Natural killer cell treated with Interleukin-12 subunit alpha and Interleukin-12 subunit beta and Interleukin-15 and Interleukin-18, amount 100 ng/mL, for 72 hours (primary cell): ENCODE results near the gene BIRC6. TPM values are rescaled to one million over a fixed set of nuclear protein-coding genes. Genes with fewer than 3 reads are reported as not detected.
"Not testable (repeated sequence)": the region's sequence is repeated elsewhere in the genome, so short reads cannot be mapped to it uniquely, and the experiment has no call there.

Source experiments
- ATAC-seq, 2 donors: fragments of 150-1000 bp; cut with Tn5 transposase in 1 of 2; sonication (Bioruptor Pico), chemical (Tn5 transposase) in 1 of 2; 2 replicates each; pipeline ENCODE4 v1.10.0; 2021
- DNase-seq: peaks from one replicate; pipeline ENCODE4 v3.0.0; 2022; ENCODE audit warnings: low spot score
- H3K27ac Mint-ChIP-seq, 2 donors: 1 replicate in 1 of 2; 2 replicates in 1 of 2; pipeline ENCODE4 v1.8.0; 2022; ENCODE audit warnings: mixed read lengths in 2 of 2, mild to moderate bottlenecking in 1 of 2, moderate library complexity in 1 of 2
- H3K27me3 Mint-ChIP-seq, 2 donors: 1 replicate in 1 of 2; 2 replicates in 1 of 2; pipeline ENCODE4 v1.8.0; 2022; ENCODE audit warnings: mixed read lengths in 2 of 2
- H3K36me3 Mint-ChIP-seq: one replicate; pipeline ENCODE4 v1.8.0; 2022; ENCODE audit warnings: mixed read lengths
- H3K4me1 Mint-ChIP-seq, 2 donors: 1 replicate in 1 of 2; 2 replicates in 1 of 2; pipeline ENCODE4 v1.8.0; 2022; ENCODE audit warnings: low read depth in 2 of 2, mixed read lengths in 2 of 2, mild to moderate bottlenecking in 1 of 2
- H3K4me3 Mint-ChIP-seq: one replicate; pipeline ENCODE4 v1.8.0; 2022; ENCODE audit warnings: mixed read lengths
- H3K9me3 Mint-ChIP-seq: 2 replicates; pipeline ENCODE4 v1.8.0; 2022; ENCODE audit warnings: mixed read lengths
- total RNA-seq, 2 donors: library from RNA; stranded (reverse); gene quantifications; one replicate each; pipeline ENCODE4 v1.2.3, GENCODE V29; 2022

BIRC6 gene
- total RNA-seq, 2 donors from 2014 or later, result 142 to 191 TPM

DNA sequence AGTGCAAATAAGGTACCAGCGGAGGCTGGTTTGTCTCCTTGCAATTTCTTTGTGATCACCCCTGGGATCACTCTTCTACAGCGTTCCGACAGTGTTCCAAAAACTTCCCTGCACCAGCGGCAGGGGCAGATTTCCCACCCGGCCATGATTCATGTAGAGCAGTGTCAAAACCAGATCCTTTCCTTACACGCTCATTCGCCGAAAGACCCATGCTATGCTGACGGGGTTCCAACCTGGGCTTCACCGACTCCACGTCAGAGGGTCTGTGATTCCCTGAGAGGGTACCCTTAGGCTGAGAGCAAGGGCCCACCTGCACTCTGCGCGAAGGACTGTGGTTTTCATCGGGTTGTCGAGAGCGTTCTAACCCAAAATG is 270.6 kb downstream of the BIRC6 start:
- Mint-ChIP-seq H3K9me3 (no peaks in the 10 kb centered on the region), H3K4me1 (peaks cover 20 to 21% of the 10 kb centered on the region in 2 donors), H3K27me3 (no peaks in the 10 kb centered on the region), H3K4me3 (peak overlapping the region; percentile 89), H3K27ac (peak overlapping the region; percentile 70 to 85), H3K36me3 (peaks cover 8% of the 10 kb centered on the region)
- ATAC-seq, result peak; percentile 53 to 66
- no peak for DNase-seq

GRCh38 chr2:32627814-32628579 is 271.2 kb downstream of the BIRC6 start, which contains the start of gene TTC27:
TTC27 (plus strand) TSS chr2:32628050; CDS start chr2:32628293, 243 bp downstream.
- no peaks in the 10 kb centered on the region for H3K9me3 Mint-ChIP-seq
- H3K4me1 Mint-ChIP-seq, result peaks cover 20 to 21% of the 10 kb centered on the region in 2 donors
- peak within 1 kb of the TSS; percentile 89 for H3K4me3 Mint-ChIP-seq
- peak within 1 kb of the TSS; percentile 70 to 85 for H3K27ac Mint-ChIP-seq
- ATAC-seq (peak; percentile 100), DNase-seq (peak; percentile 96)
- H3K36me3 Mint-ChIP-seq, result peaks cover 8% of the 10 kb centered on the region
- H3K27me3 Mint-ChIP-seq, result no peaks in the 10 kb centered on the region

DNA sequence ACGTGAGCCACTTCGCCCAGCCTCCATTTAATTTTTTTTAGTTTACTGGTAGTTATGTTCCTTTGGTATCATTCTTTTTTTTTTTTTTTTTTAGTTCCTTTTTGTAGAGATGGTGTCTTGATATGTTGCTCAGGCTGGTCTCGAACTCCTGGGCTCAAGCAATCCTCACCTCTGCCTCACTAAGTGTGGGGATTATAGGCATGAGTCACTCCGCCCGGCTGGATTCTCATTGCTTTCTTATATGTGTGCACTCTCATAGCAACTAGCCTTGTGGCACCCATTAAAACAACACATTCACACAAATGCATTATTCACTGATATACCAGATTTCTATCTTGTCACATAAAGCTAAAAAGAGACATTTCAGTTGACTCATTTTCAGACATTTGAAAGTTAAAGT is 275.3 kb downstream of the BIRC6 start:
- Mint-ChIP-seq H3K27me3 (no peaks in the 10 kb centered on the region), H3K4me1 (peaks cover 19 to 22% of the 10 kb centered on the region in 2 donors), H3K36me3 (peaks cover 18% of the 10 kb centered on the region), H3K4me3 (no peak overlapping the region), H3K27ac (no peak overlapping the region), H3K9me3 (no peaks in the 10 kb centered on the region)
- DNase-seq (no peak), ATAC-seq (no peak)

DNA sequence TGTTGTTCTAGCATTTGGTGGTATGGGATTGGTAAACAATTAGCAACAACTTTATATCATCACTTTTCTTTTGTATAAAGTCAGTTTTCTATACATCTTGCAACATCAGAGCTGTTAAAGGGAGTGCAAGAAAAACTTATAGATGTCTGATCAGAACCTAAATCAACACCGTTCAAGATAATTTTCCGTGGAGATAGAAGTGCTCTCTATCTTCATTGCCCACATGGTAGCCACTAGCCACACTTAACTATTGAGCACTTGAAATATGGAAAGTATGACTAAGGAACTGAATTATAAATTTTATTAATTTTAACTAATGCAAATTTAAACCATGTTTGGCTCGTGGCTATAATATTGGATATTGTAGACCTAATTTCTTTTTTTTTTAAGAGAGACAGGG is 276.2 kb downstream of the BIRC6 start:
- Mint-ChIP-seq H3K4me1 (peaks cover 11 to 13% of the 10 kb centered on the region in 2 donors), H3K9me3 (no peaks in the 10 kb centered on the region), H3K4me3 (no peak overlapping the region), H3K27ac (no peak overlapping the region), H3K27me3 (no peaks in the 10 kb centered on the region), H3K36me3 (peaks cover 18% of the 10 kb centered on the region)
- ATAC-seq, result no peak
- no peak for DNase-seq

DNA sequence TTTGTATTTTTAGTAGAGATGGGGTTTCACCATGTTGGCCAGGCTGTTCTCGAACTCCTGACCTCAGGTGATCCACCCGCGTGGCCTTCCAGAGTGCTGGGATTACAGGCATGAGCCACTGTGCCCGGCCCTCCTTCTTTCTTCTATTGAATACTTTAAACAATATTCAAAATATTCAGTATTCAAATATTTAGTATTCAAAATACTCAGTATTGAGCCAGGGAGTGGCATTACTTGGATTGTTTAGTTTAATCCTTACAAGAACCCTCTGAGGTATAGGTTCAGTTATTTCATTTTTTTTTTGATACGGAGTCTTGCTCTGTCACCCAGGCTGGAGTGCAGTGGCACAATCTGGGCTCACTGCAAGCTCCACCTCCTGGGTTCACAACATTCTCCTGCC is 281.7 kb downstream of the BIRC6 start:
- not testable (repeated sequence) for H3K4me3 Mint-ChIP-seq, H3K4me1 Mint-ChIP-seq, DNase-seq, H3K27me3 Mint-ChIP-seq, H3K9me3 Mint-ChIP-seq, H3K27ac Mint-ChIP-seq, ATAC-seq
- peaks cover 10% of the 10 kb centered on the region for H3K36me3 Mint-ChIP-seq

GRCh38 chr2:32641180-32641579 is 284.4 kb downstream of the BIRC6 start:
- Mint-ChIP-seq H3K36me3 (peaks cover 4% of the 10 kb centered on the region), H3K4me1 (peaks cover 0 to 3% of the 10 kb centered on the region in 2 donors), H3K9me3 (no peaks in the 10 kb centered on the region), H3K4me3 (no peak overlapping the region), H3K27me3 (no peaks in the 10 kb centered on the region), H3K27ac (no peak overlapping the region)
- ATAC-seq (no peak), DNase-seq (no peak)

DNA sequence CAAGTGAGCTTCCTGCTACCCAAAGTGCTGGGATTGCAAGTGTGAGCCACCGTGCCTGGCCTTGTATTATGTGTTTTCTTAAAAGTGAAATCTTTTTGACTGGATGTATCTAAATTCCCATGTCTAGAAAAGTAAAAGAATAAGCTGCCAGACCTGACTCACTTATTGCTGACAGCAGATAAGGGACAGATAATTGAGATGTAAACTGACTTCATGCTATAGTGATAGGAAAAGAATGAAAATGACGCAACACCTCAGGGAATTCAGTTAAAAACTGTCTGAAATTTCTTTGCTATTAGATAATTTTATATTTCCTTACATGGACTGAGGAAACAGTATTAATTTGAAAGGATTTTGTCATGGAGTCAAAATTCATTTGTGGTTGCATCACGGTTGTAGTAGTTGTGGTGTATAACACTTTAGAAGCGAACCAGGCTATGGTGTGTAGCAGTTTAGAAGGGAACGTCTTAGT is 290.4 kb downstream of the BIRC6 start:
- no peaks in the 10 kb centered on the region for H3K27me3 Mint-ChIP-seq
- DNase-seq (no peak), ATAC-seq (no peak)
- H3K27ac Mint-ChIP-seq, result no peak overlapping the region
- H3K36me3 Mint-ChIP-seq, result peaks cover 12% of the 10 kb centered on the region
- H3K4me3 Mint-ChIP-seq, result no peak overlapping the region
- no peaks in the 10 kb centered on the region for H3K9me3 Mint-ChIP-seq
- H3K4me1 Mint-ChIP-seq, result no peaks in the 10 kb centered on the region

- H3K36me3 Mint-ChIP-seq, result peaks cover 12% of the 10 kb centered on the region
- no peak overlapping the region for H3K27ac Mint-ChIP-seq
- DNase-seq (no peak), ATAC-seq (no peak)
- no peak overlapping the region for H3K4me3 Mint-ChIP-seq
- H3K27me3 Mint-ChIP-seq, result no peaks in the 10 kb centered on the region
- H3K9me3 Mint-ChIP-seq, result no peaks in the 10 kb centered on the region
- H3K4me1 Mint-ChIP-seq, result no peaks in the 10 kb centered on the region
Measured at GRCh38 chr2:32652555-32653209, 295.9 kb downstream of the BIRC6 start.

GRCh38 chr2:32656069-32656468 is 299.2 kb downstream of the BIRC6 start:
- Mint-ChIP-seq H3K27ac (no peak overlapping the region), H3K4me1 (peaks cover 0 to 3% of the 10 kb centered on the region in 2 donors), H3K36me3 (peaks cover 13% of the 10 kb centered on the region), H3K4me3 (no peak overlapping the region), H3K9me3 (no peaks in the 10 kb centered on the region), H3K27me3 (no peaks in the 10 kb centered on the region)
- ATAC-seq (no peak), DNase-seq (no peak)

DNA sequence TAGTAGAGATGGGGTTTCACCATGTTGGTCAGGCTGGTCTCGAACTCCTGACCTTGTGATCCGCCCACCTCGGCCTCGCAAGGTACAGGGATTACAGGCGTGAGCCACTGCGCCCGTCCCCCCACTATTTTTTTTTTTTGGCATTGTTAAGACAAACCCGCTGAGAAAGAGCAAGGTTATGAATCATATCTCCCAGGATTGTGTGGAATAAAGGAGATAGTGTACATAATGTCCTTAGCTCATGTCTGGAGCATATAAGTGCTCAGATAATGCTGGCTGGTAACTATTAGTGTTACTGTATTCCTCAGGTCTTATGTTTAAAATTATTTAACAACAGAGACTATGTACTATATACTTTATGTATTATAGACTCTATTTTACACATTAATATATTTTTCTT is 307.0 kb downstream of the BIRC6 start:
- no peaks in the 10 kb centered on the region for H3K9me3 Mint-ChIP-seq
- no peak for DNase-seq
- H3K4me3 Mint-ChIP-seq, result no peak overlapping the region
- H3K27ac Mint-ChIP-seq, result no peak overlapping the region
- H3K36me3 Mint-ChIP-seq, result peaks cover 12% of the 10 kb centered on the region
- peaks cover 0 to 18% of the 10 kb centered on the region in 2 donors for H3K4me1 Mint-ChIP-seq
- ATAC-seq, result no peak
- no peaks in the 10 kb centered on the region for H3K27me3 Mint-ChIP-seq

DNA sequence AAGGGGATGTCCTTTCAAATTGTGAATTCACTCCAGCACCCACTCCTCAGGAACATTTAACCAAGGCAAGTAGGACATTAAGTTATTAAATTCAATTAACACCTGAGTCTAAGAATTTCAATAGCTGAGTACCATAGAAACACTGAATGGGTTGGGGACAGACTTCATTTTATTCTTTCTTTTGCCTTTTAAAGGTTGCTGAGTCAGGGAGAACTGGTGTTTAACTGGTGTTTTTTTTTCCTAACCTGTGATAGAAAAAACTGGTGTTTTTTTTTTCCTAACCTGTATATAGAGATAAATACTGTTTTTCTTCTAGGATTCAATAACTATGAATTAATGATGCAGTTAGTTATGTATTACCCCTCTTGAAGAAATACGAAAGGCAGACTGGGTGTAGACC is 309.9 kb downstream of the BIRC6 start:
- H3K4me3 Mint-ChIP-seq, result no peak overlapping the region
- no peaks in the 10 kb centered on the region for H3K36me3 Mint-ChIP-seq
- DNase-seq (no peak), ATAC-seq (no peak)
- no peaks in the 10 kb centered on the region for H3K27me3 Mint-ChIP-seq
- no peak overlapping the region for H3K27ac Mint-ChIP-seq
- peaks cover 0 to 8% of the 10 kb centered on the region in 2 donors for H3K4me1 Mint-ChIP-seq
- no peaks in the 10 kb centered on the region for H3K9me3 Mint-ChIP-seq

DNA sequence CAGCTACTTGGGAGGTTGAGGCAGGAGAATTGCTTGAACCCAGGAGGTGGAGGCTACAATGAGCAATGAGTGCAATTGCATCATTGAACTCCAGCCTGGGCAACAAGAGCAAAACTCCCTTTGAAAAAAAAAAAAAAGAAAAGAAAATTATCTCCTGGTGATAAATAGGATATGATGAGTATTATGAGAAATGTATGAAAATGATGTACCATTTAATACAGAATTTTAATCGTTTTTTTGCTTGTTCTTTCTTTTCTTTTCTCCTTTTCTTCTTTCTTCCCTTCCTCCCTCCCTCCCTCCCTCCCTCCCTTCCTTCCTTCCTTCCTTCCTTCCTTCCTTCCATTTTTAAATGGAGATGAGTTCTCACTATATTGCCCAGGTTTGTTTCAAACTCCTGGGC is 311.4 kb downstream of the BIRC6 start:
- no peaks in the 10 kb centered on the region for H3K9me3 Mint-ChIP-seq
- no peaks in the 10 kb centered on the region for H3K27me3 Mint-ChIP-seq
- ATAC-seq, result no peak
- H3K4me3 Mint-ChIP-seq, result no peak overlapping the region
- H3K36me3 Mint-ChIP-seq, result no peaks in the 10 kb centered on the region
- no peak overlapping the region for H3K27ac Mint-ChIP-seq
- H3K4me1 Mint-ChIP-seq, result no peaks in the 10 kb centered on the region
- DNase-seq, result no peak
